A673 (cell line): ENCODE data around the gene GPX8.

Experiments used
- EZH2 ChIP-seq: fragments of 200-600 bp; sonication (generic); IDR thresholded peaks from 2 replicates; pipeline ENCODE4 v1.6.1; 2017; ENCODE audit warnings: borderline replicate concordance, low read depth, mild to moderate bottlenecking, mixed read lengths, antibody characterized with exemption, low read length; ENCODE audit not compliant: poor library complexity, severe bottlenecking
- TF ChIP-seq, protein P1 (sequence below): fragments of 300-800, 200-600 bp; sonication (generic); conservative IDR thresholded peaks from 2 replicates; pipeline ENCODE4 v1.5.1; 2017; ENCODE audit warnings: low read depth, mild to moderate bottlenecking, antibody characterized with exemption, low read length, moderate library complexity, mixed read lengths

DNA sequence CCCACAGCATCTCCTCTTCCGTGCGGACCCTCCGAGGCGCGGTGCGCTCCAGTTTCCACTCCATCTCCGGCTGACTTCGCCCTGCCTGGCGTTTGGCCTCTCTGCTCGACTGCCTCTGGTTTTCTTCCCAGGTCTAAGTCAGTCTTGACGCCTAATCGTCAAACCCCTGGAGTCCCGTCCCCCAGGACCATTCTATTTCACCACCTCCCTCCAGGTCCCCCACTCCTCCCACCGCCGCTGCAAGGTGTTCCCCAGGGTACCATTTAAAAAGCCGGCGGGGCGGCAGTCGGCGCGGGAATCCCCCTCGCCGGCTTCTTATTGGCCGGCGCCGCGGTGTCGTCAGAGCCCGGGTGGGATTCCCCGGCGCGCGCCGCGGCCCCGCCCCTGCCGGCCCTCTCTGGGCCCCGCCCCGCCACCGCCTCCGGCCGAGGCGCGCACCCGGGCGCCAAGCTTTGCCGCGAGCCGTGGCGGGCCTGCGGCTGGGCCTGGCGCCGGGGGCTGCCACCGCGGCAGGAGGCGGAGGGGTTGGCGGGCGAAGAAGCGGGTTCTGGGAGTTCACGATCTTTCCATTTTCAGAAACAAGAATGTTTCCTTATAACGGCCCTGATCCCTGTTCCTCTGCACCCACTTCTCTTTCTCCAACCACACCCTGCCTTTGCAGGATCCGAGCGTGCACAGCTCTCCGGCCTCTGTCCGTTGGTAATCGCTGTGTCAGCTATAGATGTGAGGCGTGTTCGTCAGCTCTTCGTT is 13.1 kb downstream of the GPX8 start, which contains the start of gene CDC20B:
- no peak for TF ChIP-seq EZH2
- TF ChIP-seq, protein P1, sequence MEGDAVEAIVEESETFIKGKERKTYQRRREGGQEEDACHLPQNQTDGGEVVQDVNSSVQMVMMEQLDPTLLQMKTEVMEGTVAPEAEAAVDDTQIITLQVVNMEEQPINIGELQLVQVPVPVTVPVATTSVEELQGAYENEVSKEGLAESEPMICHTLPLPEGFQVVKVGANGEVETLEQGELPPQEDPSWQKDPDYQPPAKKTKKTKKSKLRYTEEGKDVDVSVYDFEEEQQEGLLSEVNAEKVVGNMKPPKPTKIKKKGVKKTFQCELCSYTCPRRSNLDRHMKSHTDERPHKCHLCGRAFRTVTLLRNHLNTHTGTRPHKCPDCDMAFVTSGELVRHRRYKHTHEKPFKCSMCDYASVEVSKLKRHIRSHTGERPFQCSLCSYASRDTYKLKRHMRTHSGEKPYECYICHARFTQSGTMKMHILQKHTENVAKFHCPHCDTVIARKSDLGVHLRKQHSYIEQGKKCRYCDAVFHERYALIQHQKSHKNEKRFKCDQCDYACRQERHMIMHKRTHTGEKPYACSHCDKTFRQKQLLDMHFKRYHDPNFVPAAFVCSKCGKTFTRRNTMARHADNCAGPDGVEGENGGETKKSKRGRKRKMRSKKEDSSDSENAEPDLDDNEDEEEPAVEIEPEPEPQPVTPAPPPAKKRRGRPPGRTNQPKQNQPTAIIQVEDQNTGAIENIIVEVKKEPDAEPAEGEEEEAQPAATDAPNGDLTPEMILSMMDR = no peak
